Glutamatergic neuron (in vitro differentiated cells): ENCODE data around the gene ZNF585A. TPM values are rescaled to one million over a fixed set of nuclear protein-coding genes. Genes with fewer than 3 reads are reported as not detected.

Source experiments
- DNase-seq: peaks from one replicate; pipeline ENCODE4 v3.0.0; 2022
- H3K27ac Mint-ChIP-seq: one replicate; pipeline ENCODE4 v1.8.0; 2020; ENCODE audit warnings: mild to moderate bottlenecking, mixed read lengths, inconsistent platforms; ENCODE audit not compliant: unreplicated experiment
- H3K27me3 Mint-ChIP-seq: one replicate; pipeline ENCODE4 v1.8.0; 2020; ENCODE audit warnings: mild to moderate bottlenecking, moderate library complexity, mixed read lengths, inconsistent platforms; ENCODE audit not compliant: unreplicated experiment
- H3K36me3 Mint-ChIP-seq: one replicate; pipeline ENCODE4 v1.8.0; 2020; ENCODE audit warnings: mild to moderate bottlenecking, mixed read lengths, inconsistent platforms; ENCODE audit not compliant: unreplicated experiment
- H3K4me1 Mint-ChIP-seq: one replicate; pipeline ENCODE4 v1.8.0; 2020; ENCODE audit warnings: mild to moderate bottlenecking, low read depth, mixed read lengths, inconsistent platforms; ENCODE audit not compliant: unreplicated experiment
- H3K4me3 Mint-ChIP-seq: one replicate; pipeline ENCODE4 v1.8.0; 2020; ENCODE audit warnings: mild to moderate bottlenecking, mixed read lengths, inconsistent platforms; ENCODE audit not compliant: unreplicated experiment
- H3K9me3 Mint-ChIP-seq: one replicate; pipeline ENCODE4 v1.8.0; 2020; ENCODE audit warnings: mild to moderate bottlenecking, moderate library complexity, mixed read lengths, inconsistent platforms; ENCODE audit not compliant: unreplicated experiment
- CTCF ChIP-seq: fragments of 200-600 bp; sonication (generic); IDR thresholded peaks from one replicate; pipeline ENCODE4 v1.5.0; 2021; ENCODE audit not compliant: partially characterized antibody, unreplicated experiment
- long read RNA-seq: library from polyadenylated mRNA; unstranded; transcript quantifications from one replicate; pipeline ENCODE4 v2.0.0, GENCODE V29; 2020; ENCODE audit not compliant: unreplicated experiment
- total RNA-seq: library from RNA; stranded (reverse); fragmentation: NEBNext Ultra II Directional; extraction: Animal tissue kit (Norgen Biotek cat#: 25700); gene quantifications from one replicate; pipeline ENCODE4 v1.2.1, GENCODE V29; 2021; ENCODE audit not compliant: unreplicated experiment

The ZNF585A gene
- total RNA-seq: 12.5 TPM
- long read RNA-seq, partial matches to known transcripts: 0 of 1 reads
- long read RNA-seq, other reads (novel, unspliced or antisense): 0 of 1 reads

GRCh38 chr19:37172368-37173366, at the start of gene ZNF585A:
Gene ZNF585A (minus strand): TSS chr19:37172695. CDS start chr19:37169910, 2,785 bp downstream.
- H3K4me1 Mint-ChIP-seq: no peaks in the 10 kb centered on the region
- H3K27ac Mint-ChIP-seq: no peak within 1 kb of the TSS
- no peaks in the 10 kb centered on the region for H3K27me3 Mint-ChIP-seq
- peaks cover 2% of the 10 kb centered on the region for H3K9me3 Mint-ChIP-seq
- TF ChIP-seq CTCF: no peak
- H3K4me3 Mint-ChIP-seq: no peak within 1 kb of the TSS
- peak; percentile 84 for DNase-seq
- H3K36me3 Mint-ChIP-seq: peaks cover 22% of the 10 kb centered on the region

DNA sequence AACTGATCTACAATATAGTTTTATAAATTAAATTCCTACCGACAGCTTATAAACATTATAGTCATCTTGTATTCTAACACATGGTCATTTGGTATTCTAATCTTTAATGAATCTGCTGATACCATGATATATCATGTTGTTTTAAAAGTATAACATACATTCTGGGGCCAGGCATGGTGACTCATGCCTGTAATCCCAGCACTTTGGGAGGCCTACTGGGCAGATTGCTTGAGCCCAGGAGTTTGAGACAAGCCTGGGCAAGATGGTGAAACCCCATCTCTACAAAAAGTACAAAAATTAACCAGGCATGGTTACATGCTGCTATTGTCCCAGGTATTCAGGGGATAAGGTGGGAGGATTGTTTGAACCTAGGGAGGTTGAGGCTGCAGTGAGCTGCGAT, 48.6 kb upstream of the ZNF585A start:
- no peak for DNase-seq
- H3K9me3 Mint-ChIP-seq: peaks cover 5% of the 10 kb centered on the region
- no peak overlapping the region for H3K27ac Mint-ChIP-seq
- H3K27me3 Mint-ChIP-seq: peaks cover 6% of the 10 kb centered on the region
- H3K4me1 Mint-ChIP-seq: peaks cover 6% of the 10 kb centered on the region
- no peak for TF ChIP-seq CTCF
- H3K4me3 Mint-ChIP-seq: no peak overlapping the region
- H3K36me3 Mint-ChIP-seq: peaks cover 7% of the 10 kb centered on the region

DNA sequence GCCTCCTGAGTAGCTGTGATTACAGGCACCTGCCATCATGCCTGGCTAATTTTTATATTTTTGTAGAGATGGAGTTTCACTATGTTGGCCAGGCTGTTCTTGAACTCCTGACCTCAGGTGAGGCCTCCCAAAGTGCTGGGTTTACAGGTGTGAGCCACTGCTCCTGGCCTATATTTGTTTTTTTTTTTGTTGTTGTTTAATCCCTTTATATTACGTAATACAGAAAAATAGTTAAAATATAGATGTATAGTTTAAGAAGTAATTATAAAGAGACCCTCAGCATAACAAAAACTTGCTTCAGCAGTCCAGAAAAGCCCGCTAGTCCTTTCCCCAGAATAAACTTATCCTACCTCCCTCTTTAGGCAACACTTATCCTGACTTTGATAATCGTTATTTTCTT, 47.9 kb upstream of the ZNF585A start:
- H3K9me3 Mint-ChIP-seq: peaks cover 5% of the 10 kb centered on the region
- H3K27me3 Mint-ChIP-seq: peaks cover 6% of the 10 kb centered on the region
- peaks cover 6% of the 10 kb centered on the region for H3K4me1 Mint-ChIP-seq
- no peak for DNase-seq
- peaks cover 2% of the 10 kb centered on the region for H3K36me3 Mint-ChIP-seq
- H3K27ac Mint-ChIP-seq: no peak overlapping the region
- H3K4me3 Mint-ChIP-seq: no peak overlapping the region
- TF ChIP-seq CTCF: no peak

- H3K27ac Mint-ChIP-seq: peak overlapping the region; percentile 99
- H3K36me3 Mint-ChIP-seq: no peaks in the 10 kb centered on the region
- no peak for TF ChIP-seq CTCF
- peak overlapping the region; percentile 98 for H3K4me3 Mint-ChIP-seq
- H3K27me3 Mint-ChIP-seq: peaks cover 6% of the 10 kb centered on the region
- peaks cover 6% of the 10 kb centered on the region for H3K4me1 Mint-ChIP-seq
- peaks cover 6% of the 10 kb centered on the region for H3K9me3 Mint-ChIP-seq
- DNase-seq: no peak
These were observed 46.1 kb upstream of the ZNF585A start for GRCh38 chr19:37218592-37218935.
